DND-41 (cell line): Measurements from ENCODE around the gene SLC22A3.

Source experiments
- ATAC-seq: fragments of 200-7000 bp; cut with Tn5 transposase; 3 replicates; pipeline ENCODE4 v1.9.1; 2021; ENCODE audit warnings: low read depth; ENCODE audit not compliant: insufficient read depth
- DNase-seq: peaks from one replicate; pipeline ENCODE4 v3.0.0-alpha.2; 2020
- H2AFZ ChIP-seq: 2 replicates; pipeline ENCODE4 v1.6.0; 2012; ENCODE audit warnings: low read depth, low read length
- H3K27ac ChIP-seq: 2 replicates; pipeline ENCODE4 v1.5.1; 2012; ENCODE audit warnings: low read length, inconsistent platforms
- H3K27me3 ChIP-seq: fragments of 200-600 bp; sonication (generic); 2 replicates; pipeline ENCODE4 v1.6.0; 2012; ENCODE audit warnings: low read length, mild to moderate bottlenecking, inconsistent platforms; ENCODE audit not compliant: insufficient read depth, poor library complexity
- H3K36me3 ChIP-seq: 2 replicates; pipeline ENCODE4 v1.5.1; 2012; ENCODE audit warnings: low read length, inconsistent platforms; ENCODE audit not compliant: insufficient read depth
- H3K4me1 ChIP-seq: 2 replicates; pipeline ENCODE4 v1.5.1; 2012; ENCODE audit warnings: mild to moderate bottlenecking, low read length; ENCODE audit not compliant: insufficient read depth
- H3K4me2 ChIP-seq: 2 replicates; pipeline ENCODE4 v1.6.0; 2012; ENCODE audit warnings: mild to moderate bottlenecking, moderate library complexity, low read length, inconsistent platforms; ENCODE audit not compliant: insufficient read depth
- H3K4me3 ChIP-seq, 2 experiments: fragments of 200-600 bp in 1 of 2; shearing (Covaris generic) in 1 of 2; 2 replicates each; pipeline ENCODE4 v1.5.1; 2012 to 2016; ENCODE audit warnings: inconsistent platforms in 2 of 2, low read length in 2 of 2, mild to moderate bottlenecking in 2 of 2, low read depth in 1 of 2, moderate library complexity in 1 of 2
- H3K79me2 ChIP-seq: 2 replicates; pipeline ENCODE4 v1.6.0; 2012; ENCODE audit warnings: low read length, inconsistent platforms; ENCODE audit not compliant: insufficient read depth
- H3K9ac ChIP-seq: 2 replicates; pipeline ENCODE4 v1.6.0; 2012; ENCODE audit warnings: low read depth, mild to moderate bottlenecking, inconsistent platforms, low read length, moderate library complexity
- H3K9me3 ChIP-seq: 2 replicates; pipeline ENCODE4 v1.5.1; 2012; ENCODE audit warnings: low read length, moderate library complexity, mild to moderate bottlenecking, inconsistent platforms; ENCODE audit not compliant: insufficient read depth, severe bottlenecking
- H4K20me1 ChIP-seq: 2 replicates; pipeline ENCODE4 v1.6.0; 2012; ENCODE audit warnings: low read length; ENCODE audit not compliant: insufficient read depth
- EZH2 ChIP-seq: IDR thresholded peaks from 3 replicates; pipeline ENCODE4 v1.6.1; 2012; ENCODE audit warnings: borderline replicate concordance, low read depth, mild to moderate bottlenecking, moderate library complexity, low read length, inconsistent platforms; ENCODE audit not compliant: severe bottlenecking
- TF ChIP-seq, protein P1 (sequence below): IDR thresholded peaks from 2 replicates; pipeline ENCODE4 v1.5.1; 2012; ENCODE audit warnings: borderline replicate concordance, low read length, moderate library complexity, mild to moderate bottlenecking; ENCODE audit not compliant: poor library complexity, severe bottlenecking; ENCODE audit errors: extremely low read depth

The SLC22A3 gene

DNA sequence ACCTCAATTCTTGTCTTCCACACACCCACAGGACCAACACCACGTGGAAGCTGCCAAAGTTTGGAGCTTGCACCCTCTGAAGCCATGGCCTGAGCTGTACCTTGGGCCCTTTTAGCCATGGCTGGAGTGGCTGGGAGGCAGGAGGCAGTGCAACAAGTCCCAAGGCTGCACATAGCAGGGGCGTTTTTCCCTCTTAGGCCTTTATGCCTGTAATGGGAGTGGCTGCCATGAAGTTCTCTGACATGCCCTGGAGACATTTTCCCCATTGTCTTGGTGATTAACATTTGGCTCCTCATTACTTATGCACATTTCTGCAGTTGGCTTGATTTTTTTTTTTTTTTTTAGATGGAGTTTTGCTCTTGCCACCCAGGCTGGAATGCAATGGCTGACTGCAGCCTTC, 44.4 kb upstream of the SLC22A3 start:
- DNase-seq (no peak), ATAC-seq (no peak)
- Histone ChIP-seq H3K9ac (no peak overlapping the region), H3K27me3 (no peaks in the 10 kb centered on the region), H2AFZ (no peak overlapping the region), H3K4me1 (no peaks in the 10 kb centered on the region), H3K9me3 (no peaks in the 10 kb centered on the region), H3K27ac (no peak overlapping the region), H3K79me2 (no peaks in the 10 kb centered on the region), H3K4me2 (no peak overlapping the region), H3K4me3 (no peak overlapping the region), H3K36me3 (no peaks in the 10 kb centered on the region), H4K20me1 (no peaks in the 10 kb centered on the region)
- no peak for TF ChIP-seq EZH2
- TF ChIP-seq, protein P1, sequence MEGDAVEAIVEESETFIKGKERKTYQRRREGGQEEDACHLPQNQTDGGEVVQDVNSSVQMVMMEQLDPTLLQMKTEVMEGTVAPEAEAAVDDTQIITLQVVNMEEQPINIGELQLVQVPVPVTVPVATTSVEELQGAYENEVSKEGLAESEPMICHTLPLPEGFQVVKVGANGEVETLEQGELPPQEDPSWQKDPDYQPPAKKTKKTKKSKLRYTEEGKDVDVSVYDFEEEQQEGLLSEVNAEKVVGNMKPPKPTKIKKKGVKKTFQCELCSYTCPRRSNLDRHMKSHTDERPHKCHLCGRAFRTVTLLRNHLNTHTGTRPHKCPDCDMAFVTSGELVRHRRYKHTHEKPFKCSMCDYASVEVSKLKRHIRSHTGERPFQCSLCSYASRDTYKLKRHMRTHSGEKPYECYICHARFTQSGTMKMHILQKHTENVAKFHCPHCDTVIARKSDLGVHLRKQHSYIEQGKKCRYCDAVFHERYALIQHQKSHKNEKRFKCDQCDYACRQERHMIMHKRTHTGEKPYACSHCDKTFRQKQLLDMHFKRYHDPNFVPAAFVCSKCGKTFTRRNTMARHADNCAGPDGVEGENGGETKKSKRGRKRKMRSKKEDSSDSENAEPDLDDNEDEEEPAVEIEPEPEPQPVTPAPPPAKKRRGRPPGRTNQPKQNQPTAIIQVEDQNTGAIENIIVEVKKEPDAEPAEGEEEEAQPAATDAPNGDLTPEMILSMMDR = no peak

DNA sequence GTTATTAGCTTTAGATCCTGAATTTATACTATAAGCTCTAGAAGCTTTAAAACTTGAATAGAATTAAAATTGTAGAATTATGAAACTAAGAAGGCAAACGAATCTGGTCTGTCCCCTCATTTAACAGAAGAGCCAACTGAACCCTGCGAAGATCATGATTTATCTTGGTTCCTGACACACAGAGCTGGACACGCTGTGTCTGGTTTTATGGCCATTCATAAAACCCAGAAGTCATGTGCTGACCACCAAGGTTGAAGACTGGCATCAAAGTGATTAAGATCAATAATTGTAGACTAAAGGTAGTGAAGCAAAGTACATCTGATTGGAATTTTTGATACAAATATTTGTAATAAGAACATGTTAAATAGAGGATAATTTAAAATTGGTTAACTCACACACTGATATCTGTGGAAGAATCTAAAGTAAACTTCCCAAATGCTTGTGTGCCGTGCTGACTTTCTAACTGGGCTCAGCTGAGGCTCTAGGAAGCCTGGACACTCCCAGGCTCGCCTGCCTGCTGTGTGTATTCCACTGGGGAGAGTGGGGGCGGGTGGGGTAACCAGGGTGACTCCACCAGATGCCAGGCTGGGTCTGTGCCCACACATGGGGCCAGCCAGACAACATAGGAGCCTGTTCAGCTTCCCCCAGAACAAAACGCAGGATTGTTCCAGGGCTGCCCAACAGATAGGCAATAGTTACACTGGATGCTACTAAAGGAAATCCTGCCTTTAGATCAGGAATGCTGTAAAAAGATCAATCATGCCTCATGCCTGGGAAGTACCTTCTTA, 42.1 kb upstream of the SLC22A3 start:
- no peak overlapping the region for H3K27ac ChIP-seq
- TF ChIP-seq EZH2 = no peak
- TF ChIP-seq, protein P1 = no peak

DNA sequence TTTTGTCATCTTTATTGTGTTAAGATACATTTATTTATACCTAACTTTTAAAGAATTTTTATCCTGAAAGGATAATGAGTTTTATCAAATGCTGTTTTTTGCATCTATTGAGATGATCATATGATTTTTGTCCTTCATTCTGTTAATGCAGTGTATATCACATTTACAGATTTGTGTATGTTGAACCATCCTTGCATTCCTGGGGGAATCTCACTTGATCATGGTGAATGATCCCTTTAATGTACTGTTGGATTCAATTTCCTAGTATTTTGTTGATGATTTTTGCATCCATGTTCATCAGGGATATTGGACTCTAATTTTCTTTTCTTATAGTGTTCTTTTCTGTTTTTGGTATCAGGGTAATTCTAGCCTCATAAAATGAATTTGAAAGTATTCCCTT, 38.5 kb upstream of the SLC22A3 start:
- Histone ChIP-seq H3K27me3 (no peaks in the 10 kb centered on the region), H3K9ac (no peak overlapping the region), H3K79me2 (no peaks in the 10 kb centered on the region), H3K27ac (no peak overlapping the region), H3K4me3 (no peak overlapping the region), H3K4me2 (no peak overlapping the region), H4K20me1 (no peaks in the 10 kb centered on the region), H2AFZ (no peak overlapping the region), H3K36me3 (no peaks in the 10 kb centered on the region), H3K9me3 (peaks cover 10% of the 10 kb centered on the region), H3K4me1 (no peaks in the 10 kb centered on the region)
- no peak for TF ChIP-seq EZH2
- TF ChIP-seq, protein P1 = no peak
- no peak for ATAC-seq
- DNase-seq = no peak

More for the DNA sequence above, 42.1 kb upstream of the SLC22A3 start:
- Histone ChIP-seq H3K36me3 (no peaks in the 10 kb centered on the region), H2AFZ (no peak overlapping the region), H3K27me3 (no peaks in the 10 kb centered on the region), H3K4me2 (no peak overlapping the region), H3K4me3 (no peak overlapping the region), H3K4me1 (no peaks in the 10 kb centered on the region), H4K20me1 (no peaks in the 10 kb centered on the region), H3K9me3 (peaks cover 9% of the 10 kb centered on the region), H3K9ac (no peak overlapping the region), H3K79me2 (no peaks in the 10 kb centered on the region)
- DNase-seq (no peak), ATAC-seq (no peak)

DNA sequence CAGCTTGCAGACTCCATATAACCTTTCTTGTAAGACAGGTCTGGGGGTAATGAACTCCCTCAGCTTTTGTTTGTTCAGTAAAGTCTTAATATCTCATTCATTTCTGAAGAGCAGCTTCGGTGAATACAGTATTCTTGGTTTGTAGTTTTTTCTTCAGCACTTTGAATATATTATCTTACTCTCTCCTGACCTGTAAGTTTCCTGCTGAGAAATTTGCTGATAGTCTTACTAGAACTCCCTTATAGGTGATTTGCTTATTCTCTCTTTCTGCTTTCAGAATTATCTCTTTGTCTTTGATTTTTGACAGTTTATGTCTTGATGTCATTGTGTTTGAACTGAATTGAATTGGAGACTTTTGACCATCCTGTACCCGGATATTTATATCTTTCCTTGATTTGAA, 35.3 kb upstream of the SLC22A3 start:
- Histone ChIP-seq H3K27ac (no peak overlapping the region), H3K4me2 (no peak overlapping the region), H2AFZ (no peak overlapping the region), H3K9me3 (peaks cover 10% of the 10 kb centered on the region), H3K9ac (no peak overlapping the region), H3K4me1 (no peaks in the 10 kb centered on the region), H4K20me1 (no peaks in the 10 kb centered on the region), H3K79me2 (no peaks in the 10 kb centered on the region), H3K27me3 (peaks cover 3% of the 10 kb centered on the region), H3K36me3 (no peaks in the 10 kb centered on the region), H3K4me3 (no peak overlapping the region)
- no peak for ATAC-seq
- no peak for DNase-seq
- TF ChIP-seq, protein P1 = no peak
- TF ChIP-seq EZH2 = no peak
